ENCODE measurements around the gene SDHAF3.

GRCh38 chr7:97096037-97096436, 21.5 kb upstream of the SDHAF3 start:
- TF ChIP-seq POLR2AphosphoS5 (IDR thresholded peaks at IDR 0.05) = no peak
- TF ChIP-seq, protein P1, sequence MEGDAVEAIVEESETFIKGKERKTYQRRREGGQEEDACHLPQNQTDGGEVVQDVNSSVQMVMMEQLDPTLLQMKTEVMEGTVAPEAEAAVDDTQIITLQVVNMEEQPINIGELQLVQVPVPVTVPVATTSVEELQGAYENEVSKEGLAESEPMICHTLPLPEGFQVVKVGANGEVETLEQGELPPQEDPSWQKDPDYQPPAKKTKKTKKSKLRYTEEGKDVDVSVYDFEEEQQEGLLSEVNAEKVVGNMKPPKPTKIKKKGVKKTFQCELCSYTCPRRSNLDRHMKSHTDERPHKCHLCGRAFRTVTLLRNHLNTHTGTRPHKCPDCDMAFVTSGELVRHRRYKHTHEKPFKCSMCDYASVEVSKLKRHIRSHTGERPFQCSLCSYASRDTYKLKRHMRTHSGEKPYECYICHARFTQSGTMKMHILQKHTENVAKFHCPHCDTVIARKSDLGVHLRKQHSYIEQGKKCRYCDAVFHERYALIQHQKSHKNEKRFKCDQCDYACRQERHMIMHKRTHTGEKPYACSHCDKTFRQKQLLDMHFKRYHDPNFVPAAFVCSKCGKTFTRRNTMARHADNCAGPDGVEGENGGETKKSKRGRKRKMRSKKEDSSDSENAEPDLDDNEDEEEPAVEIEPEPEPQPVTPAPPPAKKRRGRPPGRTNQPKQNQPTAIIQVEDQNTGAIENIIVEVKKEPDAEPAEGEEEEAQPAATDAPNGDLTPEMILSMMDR (IDR thresholded peaks at IDR 0.05 in 8 of 11, conservative IDR thresholded peaks at IDR 0.05 in 3 of 11) = no peak
